GM18502 (cell line): Measurements from ENCODE around the gene RTF1.
"Not testable (repeated sequence)": the region's sequence is repeated elsewhere in the genome, so short reads cannot be mapped to it uniquely, and the experiment has no call there.

Source experiments
- ATAC-seq: cut with Tn5 transposase; IDR thresholded peaks from one replicate; pipeline ENCODE4 v1.9.1; 2021; ENCODE audit warnings: mild to moderate bottlenecking; ENCODE audit not compliant: unreplicated experiment, poor library complexity

The RTF1 gene

GRCh38 chr15:41416742-41417417, at the start of gene RTF1:
Gene RTF1, plus strand, starts transcription at chr15:41417095. Its CDS starts 21 bp downstream, at chr15:41417116.
- ATAC-seq, result peak; percentile 86

- ATAC-seq, result no peak
Observed at GRCh38 chr15:41367418-41367817, 49.5 kb upstream of the RTF1 start.

- ATAC-seq, result no peak
Observed at GRCh38 chr15:41377978-41378377, 38.9 kb upstream of the RTF1 start.

GRCh38 chr15:41383974-41384749, 32.7 kb upstream of the RTF1 start:
- not testable (repeated sequence) for ATAC-seq

- no peak for ATAC-seq
Observed at GRCh38 chr15:41387646-41388045, 29.2 kb upstream of the RTF1 start.

GRCh38 chr15:41392659-41393058, 24.2 kb upstream of the RTF1 start:
- ATAC-seq, result no peak

- no peak for ATAC-seq
Observed at GRCh38 chr15:41394924-41395323, 22.0 kb upstream of the RTF1 start.

GRCh38 chr15:41396111-41396510, 20.8 kb upstream of the RTF1 start:
- ATAC-seq, result no peak

- no peak for ATAC-seq
Observed at GRCh38 chr15:41401904-41402267, 15.0 kb upstream of the RTF1 start.

GRCh38 chr15:41407341-41407740, 9.6 kb upstream of the RTF1 start:
- ATAC-seq, result no peak

- ATAC-seq, result no peak
Observed at GRCh38 chr15:41408234-41408641, 8.7 kb upstream of the RTF1 start.

- no peak for ATAC-seq
Observed at GRCh38 chr15:41411031-41411430, 5.9 kb upstream of the RTF1 start.

- ATAC-seq, result no peak
Observed at GRCh38 chr15:41411441-41411840, 5.5 kb upstream of the RTF1 start.

GRCh38 chr15:41416128-41416741, 660 bp upstream of the RTF1 start:
- ATAC-seq, result peak; percentile 15

GRCh38 chr15:41417418-41418195, 712 bp downstream of the RTF1 start:
- ATAC-seq, result peak; percentile 50

GRCh38 chr15:41423979-41424659, 7.2 kb downstream of the RTF1 start:
- peak; percentile 76 for ATAC-seq

GRCh38 chr15:41424809-41425208, 7.9 kb downstream of the RTF1 start:
- no peak for ATAC-seq

GRCh38 chr15:41425907-41426306, 9.0 kb downstream of the RTF1 start:
- ATAC-seq, result not testable (repeated sequence)

- peak; percentile 75 for ATAC-seq
Observed at GRCh38 chr15:41429003-41429890, 12.4 kb downstream of the RTF1 start.
